ENCODE results near the gene USP6NL.

DNA sequence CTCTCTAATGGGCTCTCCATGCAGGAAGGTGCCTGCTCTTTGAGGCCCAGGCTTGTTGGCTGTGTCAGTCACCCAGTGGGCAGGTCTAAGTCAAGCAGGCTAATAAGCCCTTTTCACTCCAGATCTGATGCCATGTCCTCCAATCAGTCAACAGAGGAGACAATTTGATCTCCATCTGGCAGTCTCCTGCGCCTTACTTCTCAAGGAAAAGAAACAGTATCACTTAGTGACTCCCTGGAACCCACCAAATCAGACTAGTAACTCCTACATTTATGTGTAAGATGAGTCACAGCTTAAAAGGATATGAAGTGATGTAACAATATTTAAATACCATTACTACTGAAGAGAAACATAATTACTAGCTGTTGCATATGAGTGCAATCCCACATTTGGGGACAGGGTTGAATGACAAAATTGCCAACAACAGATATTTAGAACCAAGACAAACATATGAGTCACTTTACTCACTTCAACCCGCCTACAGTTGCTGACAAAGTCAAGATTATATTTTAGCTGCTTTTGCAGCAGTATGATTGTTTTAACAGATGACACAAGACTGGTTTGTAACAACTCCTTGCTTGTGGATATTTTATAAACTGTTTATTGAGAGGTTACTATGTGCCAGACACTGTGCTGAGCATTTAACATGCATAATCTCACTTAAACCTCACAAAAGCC, 72.1 kb downstream of the USP6NL start:
- no peak for TF ChIP-seq STAG1 (CRISPR knock-in tag; IDR thresholded peaks at IDR 0.05; ENCODE audit: borderline replicate concordance)
- TF ChIP-seq NCOA2 (IDR thresholded peaks at IDR 0.05; ENCODE audit: partially characterized antibody in 2 of 2), result no peak
- no peak for TF ChIP-seq EZH2 (IDR thresholded peaks at IDR 0.05; ENCODE audit: borderline replicate concordance, low read depth, low read length)
- TF ChIP-seq ZNF311 (CRISPR knock-in tag; IDR thresholded peaks at IDR 0.05), result no peak
- TF ChIP-seq MCM3 (IDR thresholded peaks at IDR 0.05), result no peak
- no peak for TF ChIP-seq CTCF (IDR thresholded peaks at IDR 0.05 in 2 of 3, conservative IDR thresholded peaks at IDR 0.05 in 1 of 3; ENCODE audit: insufficient read depth in 2 of 3, low read depth in 1 of 3, low read length in 3 of 3)
- no peak for TF ChIP-seq HSF4 (CRISPR knock-in tag; IDR thresholded peaks at IDR 0.05; ENCODE audit: borderline replicate concordance)
- TF ChIP-seq ZNF140 (CRISPR knock-in tag; IDR thresholded peaks at IDR 0.05), result no peak
- no peak for TF ChIP-seq FOXO4 (CRISPR knock-in tag; IDR thresholded peaks at IDR 0.05)
- TF ChIP-seq, protein P1, sequence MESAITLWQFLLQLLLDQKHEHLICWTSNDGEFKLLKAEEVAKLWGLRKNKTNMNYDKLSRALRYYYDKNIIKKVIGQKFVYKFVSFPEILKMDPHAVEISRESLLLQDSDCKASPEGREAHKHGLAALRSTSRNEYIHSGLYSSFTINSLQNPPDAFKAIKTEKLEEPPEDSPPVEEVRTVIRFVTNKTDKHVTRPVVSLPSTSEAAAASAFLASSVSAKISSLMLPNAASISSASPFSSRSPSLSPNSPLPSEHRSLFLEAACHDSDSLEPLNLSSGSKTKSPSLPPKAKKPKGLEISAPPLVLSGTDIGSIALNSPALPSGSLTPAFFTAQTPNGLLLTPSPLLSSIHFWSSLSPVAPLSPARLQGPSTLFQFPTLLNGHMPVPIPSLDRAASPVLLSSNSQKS (CRISPR knock-in tag; IDR thresholded peaks at IDR 0.05), result no peak
